MM.1S (cell line): ENCODE measurements around the gene ROS1.

Source experiments
- CTCF ChIP-seq: fragments of 300-600 bp; sonication (generic); IDR thresholded peaks from 2 replicates; pipeline ENCODE4 v1.5.1; 2016; ENCODE audit warnings: antibody characterized with exemption, low read length, mixed read lengths
- EZH2 ChIP-seq: fragments of 300-600 bp; sonication (generic); optimal IDR thresholded peaks from 2 replicates; pipeline ENCODE3; 2017; ENCODE audit warnings: low read depth, mild to moderate bottlenecking, antibody characterized with exemption, low read length, mixed read lengths
- EZH2phosphoT487 ChIP-seq: fragments of 300-600 bp; sonication (generic); IDR thresholded peaks from 2 replicates; pipeline ENCODE4 v1.6.1; 2018; ENCODE audit warnings: antibody characterized with exemption, low read length

- TF ChIP-seq EZH2phosphoT487 (no peak), CTCF (no peak), EZH2 (no peak)
Observed at GRCh38 chr6:117288083-117288715, 137.5 kb downstream of the ROS1 start.
